ENCODE data around the gene STEAP4.
"Not testable (repeated sequence)": the region's sequence is repeated elsewhere in the genome, so short reads cannot be mapped to it uniquely, and the experiment has no call there.

STEAP4 gene

DNA sequence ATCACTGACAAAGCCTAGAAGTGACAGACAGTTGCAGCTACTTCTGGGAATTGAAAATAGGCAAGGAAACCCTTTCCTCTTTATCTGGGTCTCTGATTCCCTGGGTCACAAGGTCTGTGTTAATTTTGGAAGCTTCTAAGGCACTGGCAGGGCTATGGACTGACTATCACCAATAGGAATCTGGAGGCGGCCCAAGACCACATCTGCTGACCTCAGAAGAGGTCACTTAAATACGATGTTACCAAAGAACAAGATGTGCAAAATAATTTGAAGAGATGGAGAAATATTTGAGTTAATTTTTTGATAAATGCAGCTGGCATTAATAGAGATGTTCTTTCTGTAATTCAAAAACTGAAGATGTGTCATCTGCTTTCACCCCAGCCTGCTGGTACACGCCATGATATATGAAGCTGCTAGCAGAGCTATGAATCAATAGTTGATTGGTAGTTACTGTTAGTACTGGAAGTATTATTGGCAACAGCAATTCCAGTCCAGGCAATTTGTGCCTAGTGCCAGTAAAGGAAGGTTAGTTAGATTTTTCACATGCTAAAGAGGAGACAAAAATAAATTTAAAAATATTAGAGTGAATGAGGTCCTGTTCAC, 5.5 kb upstream of the STEAP4 start:
- DNase-seq, result no peak

DNA sequence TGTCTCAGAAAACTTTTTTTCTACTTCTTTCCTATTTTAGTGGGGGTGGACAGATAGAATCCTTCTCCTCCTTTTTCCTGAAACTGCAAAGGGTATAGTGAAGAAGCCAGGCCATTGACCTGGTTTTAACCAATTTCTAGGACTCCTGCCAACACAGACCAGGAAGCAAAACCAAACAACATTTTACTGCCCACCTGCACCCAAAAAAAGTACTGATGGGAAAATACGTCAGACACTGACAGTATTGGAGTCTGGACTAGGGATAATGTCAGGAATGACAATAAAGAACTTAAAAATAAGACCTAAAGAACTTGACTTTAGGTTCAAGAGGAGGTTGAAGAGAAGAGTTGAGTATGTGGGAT, 5.0 kb upstream of the STEAP4 start:
- no peak for DNase-seq

DNA sequence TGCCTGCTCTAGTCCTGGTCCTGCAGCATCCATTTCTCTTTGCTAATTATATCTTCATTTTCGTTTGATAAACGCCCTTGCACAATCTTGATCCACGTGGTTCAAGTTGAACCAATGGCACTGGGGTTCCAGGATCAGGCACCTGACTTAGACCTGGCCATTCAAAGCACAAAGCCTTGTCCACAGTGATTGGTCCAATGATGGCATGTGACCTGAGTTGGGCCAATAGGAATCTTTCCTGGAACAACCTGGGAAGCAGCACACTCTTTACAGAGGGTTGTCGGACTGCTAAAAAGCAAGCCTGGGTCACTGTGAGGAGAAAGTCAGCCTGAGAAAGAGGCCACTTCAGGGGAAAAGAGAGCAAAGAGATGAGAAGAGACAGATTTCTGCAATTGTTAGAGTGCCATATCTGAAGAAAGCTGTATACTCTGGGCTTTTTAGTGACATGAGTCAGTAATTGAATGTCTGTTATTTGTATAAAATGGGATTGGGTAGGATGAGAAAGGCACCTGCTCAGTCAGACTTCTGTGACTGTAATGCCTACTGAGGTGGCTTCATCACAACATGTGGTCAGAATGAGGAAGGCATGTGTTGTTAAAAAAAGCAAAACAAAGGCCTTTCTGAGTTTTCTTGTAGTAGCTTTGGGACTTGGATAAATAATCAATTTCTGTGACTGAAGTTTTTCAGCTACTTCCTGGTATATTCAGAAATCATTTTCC, 4.4 kb upstream of the STEAP4 start:
- DNase-seq, result no peak

DNA sequence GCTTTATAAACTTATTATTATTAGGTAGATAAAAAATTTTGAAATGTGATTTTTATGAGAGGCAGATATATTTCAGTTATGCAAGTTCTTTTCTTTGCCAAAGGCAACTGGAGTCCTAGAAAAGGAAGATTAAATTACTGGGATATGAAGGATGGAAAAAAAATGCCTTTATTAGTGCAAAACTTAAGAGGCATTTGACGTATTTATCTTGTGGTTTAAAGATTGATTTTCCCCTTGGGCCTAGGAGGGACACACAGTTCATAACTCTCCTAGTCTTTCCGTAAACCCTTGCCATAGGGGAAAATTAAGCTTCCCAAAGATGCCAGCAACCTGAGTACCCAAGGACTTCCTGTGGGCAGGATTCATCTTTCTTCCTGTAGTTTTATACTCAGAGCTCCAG, 3.1 kb upstream of the STEAP4 start:
- no peak for DNase-seq

DNA sequence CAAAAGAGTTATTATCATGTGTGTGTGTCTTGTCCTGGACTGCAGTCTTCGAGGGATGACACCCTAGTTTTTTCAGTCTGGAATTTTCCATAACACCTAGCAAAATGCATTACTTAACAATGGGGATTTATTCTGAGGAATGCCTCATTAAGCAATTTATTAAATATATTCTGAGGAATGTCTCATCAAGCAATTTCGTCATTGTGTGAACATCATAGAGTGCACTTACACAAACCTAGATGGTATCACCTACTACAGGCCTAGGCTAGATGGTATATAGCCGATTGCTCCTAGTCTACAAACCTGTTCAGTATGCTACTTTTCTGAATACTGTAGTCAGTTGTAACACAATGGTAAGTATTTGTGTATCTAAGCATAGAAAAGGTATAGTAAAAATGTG, 1.1 kb upstream of the STEAP4 start:
- no peak for DNase-seq

DNA sequence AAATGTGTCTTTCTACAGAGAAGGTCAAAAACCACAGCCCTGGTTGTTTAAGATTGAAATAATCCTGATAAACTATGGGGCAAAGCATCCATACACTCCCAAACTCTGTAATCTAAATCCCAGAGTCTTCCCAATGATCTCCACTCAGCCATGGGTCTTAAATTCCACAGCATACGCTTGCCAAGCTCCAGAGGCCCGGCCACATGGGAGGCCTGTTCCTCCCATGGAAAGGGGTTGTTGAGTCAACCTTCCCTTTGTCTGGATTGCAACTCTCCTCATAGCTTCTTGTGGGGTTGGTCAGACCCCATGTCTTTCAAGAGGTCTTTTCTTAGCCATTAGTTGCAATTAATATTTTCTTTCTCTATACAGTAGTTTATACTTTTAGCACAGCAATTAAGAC, 718 bp upstream of the STEAP4 start:
- DNase-seq, result no peak

DNA sequence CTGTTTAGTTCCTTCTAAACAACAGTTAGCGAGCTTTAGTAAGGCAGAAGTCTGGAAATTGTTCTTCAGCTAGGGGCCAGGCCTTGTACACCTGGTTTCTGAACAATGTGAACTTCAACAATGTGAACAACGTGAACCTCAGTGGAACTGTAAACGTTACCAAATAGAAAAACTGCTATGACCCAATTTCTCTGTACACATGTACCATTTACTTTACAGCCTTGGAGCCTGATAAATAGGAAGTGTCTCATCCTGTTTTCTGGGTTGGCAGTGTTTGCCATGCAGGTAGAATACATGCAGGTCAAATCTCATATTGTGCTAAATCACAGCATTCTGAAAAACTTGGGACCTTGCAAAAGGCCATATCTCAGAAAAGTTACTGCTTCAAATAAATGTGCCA, 1.6 kb downstream of the STEAP4 start:
- DNase-seq, result no peak

DNA sequence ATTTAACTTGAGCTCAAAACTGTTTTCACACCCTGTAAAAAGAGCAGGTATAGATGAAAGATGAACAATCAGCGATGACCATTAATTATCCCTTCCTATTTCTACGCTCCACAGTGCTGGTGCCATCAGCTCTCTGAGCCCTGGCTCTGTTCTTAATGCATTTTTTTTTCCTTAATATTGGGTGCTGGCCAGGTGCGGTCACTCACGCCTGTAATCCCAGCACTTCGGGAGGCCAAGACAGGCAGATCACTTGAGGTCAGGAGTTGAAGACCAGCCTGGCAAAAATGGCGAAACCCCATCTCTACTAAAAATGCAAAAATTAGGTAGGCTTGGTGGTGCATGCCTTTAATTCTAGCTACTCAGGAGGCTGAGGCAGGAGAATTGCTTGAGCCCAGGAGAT, 4.2 kb downstream of the STEAP4 start:
- no peak for DNase-seq

DNA sequence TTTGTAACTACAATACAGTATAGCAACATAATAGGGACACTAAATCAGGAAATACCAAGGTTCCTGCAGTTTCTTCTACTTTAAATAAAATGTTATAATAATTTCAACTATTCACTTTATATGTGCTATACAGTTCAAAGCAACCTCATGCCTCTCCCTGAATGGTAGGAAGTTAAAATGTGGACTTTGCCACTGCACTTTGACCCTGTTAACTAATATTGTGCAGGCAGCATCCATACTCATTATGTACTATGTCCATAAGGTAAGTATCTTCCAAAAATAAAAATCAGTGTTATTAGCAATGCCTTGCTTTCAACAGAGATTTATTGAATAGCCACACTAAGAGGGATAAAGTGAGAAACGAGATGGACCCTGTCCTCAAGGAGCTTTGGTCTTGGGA, 4.8 kb downstream of the STEAP4 start:
- DNase-seq, result no peak

DNA sequence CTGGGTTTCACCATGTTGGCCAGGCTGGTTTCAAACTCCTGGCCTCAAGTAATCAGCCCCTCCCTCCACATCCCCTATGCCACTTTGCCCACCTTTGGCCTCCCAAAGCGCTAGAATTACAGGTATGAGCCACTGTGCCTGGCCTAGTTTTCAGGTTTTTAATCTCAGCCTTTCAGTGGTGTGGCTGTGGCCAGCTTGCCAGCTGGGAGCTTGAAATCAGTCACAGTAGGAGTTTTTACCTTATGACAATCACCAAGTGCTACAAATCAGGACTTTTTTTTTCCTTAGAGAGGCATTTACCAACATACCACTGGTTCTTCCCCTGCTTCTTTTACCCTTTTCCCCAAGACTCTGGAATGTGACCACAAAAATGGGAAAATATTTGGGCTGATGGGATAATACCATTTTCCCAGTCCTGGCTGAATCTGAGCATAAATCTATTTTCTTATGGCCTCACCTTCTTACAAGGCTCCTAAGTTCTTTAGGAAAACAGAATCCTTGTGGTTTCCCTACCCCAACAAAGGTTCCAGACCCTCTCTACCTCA, 6.2 kb downstream of the STEAP4 start:
- DNase-seq, result no peak

DNA sequence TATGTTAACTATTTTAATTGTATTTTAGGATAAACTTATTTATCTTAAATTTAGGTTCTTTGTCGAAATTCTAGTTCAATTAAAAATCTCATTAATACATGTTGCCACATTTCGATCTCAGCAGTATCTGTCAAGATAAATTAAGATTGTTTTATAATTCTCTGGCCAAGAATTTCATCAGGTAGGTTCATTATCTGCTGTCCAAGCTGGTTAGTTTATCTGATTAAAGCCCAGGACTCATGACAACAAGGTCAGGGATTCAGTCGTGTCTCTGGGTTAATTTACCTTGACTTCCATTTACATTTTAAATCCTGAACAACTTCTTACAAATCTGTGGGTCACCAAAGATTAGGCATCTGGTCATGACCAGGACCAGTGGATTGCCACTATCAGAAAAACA, 7.6 kb downstream of the STEAP4 start:
- DNase-seq, result no peak

DNA sequence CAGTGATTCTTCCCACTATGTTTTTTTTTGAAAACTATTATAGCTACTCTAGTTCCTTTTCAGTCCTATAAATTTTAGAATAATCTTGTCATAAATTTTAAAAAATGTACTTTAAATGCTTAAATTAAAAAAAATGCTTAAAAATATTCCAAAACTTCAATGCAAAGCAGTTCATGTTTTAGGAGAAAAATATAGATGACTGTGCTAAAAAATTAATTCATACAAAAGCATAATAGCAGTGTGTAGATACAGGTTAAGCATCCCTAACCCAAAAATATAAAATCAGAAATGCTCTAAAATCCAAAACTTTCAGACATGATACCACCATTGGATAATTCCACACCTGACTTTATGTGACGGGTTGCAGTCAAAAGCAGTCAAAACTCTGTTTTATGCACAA, 12.8 kb downstream of the STEAP4 start:
- no peak for DNase-seq

DNA sequence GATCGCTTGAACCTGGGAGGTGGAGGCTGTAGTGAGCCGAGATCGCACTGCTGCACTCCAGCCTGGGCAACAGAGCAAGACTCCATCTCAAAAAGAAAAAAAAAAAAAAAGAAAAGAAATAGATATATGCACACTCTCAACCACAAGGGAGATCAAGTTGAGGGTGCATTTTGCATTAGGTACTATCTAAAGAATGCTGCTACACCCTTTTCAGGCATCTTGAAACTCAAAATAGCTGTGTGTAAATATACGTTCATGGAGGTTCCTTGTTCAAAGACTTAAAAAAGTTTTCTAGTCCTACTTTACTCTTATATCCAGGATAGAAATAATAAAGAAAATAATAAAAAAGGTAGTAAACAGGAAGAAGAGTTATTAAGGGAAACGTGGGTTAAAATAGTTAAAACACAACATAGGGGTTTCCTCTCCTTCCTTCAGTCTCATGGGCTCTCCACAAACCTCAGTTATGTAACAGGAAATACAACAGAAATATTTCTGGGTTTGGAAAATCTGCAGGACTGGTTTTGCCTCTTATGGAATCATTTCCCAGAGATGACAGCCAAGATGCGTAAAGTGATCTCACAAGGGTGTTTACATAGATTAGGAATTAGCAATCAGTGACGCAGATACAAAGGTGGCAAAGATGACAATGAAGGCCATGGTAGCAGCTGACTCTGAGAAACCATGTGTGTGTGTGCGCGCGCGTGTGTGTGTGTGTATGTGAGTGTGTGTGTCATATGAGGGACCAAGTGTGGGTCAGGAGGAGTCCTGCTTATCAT, 15.1 kb downstream of the STEAP4 start:
- no peak for DNase-seq

DNA sequence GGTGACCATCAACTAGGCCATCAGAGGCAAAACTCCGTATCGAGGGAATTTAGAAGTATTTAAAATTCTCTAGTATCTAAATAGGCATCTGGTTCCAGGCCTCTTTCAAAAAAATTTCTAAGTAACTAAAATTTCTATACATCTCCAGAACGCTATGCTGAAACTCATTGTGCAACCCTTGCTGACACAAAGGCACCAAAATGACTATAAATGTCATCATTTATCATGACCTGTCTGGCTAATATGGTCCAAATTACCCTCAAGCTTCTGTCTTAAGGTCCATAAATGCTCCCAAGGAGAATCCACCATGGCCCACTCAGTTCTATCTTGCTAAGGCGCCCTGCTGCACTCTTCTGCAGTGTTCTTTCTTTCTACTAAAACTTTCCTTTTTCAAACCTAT, 16.2 kb downstream of the STEAP4 start:
- no peak for DNase-seq

DNA sequence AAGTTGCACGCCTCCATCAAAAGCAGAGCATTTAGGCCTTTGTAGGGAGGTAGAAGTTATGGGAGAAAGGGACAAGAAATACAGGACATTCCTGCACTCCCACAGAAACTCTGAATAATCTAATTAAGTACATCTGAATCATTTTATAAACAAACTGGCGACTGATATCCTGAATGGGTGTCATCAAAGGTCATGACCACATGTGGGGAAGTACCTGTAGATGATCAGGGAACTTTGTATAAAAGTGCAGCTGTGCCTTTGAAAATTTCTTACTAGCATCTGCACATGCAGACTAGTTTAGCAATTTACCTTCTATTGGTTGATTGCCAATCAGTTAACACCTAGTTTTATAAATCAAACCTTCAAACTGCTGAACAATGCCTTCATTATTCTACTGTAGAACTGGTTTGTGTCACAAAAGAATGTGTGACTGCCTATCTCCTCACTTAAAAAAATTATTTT, 17.1 kb downstream of the STEAP4 start:
- no peak for DNase-seq

DNA sequence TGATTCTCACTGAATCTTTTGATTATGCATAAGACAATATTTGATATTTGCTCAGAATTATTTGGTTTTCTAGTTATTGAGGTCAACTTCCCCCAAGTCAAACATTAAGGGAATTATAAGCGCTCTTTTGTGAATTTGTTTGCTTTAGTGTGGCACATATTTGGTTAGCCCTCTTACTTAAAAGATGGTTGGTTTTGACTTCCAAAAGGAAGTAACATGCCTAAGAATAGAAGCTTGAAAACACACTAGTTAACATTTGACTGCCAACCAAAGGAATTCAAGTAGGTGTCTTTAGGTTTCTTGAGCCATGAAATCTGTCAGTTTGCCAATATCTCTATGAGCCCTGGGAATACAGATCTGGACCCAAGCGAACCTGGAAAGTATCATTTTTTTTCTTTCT, 24.9 kb downstream of the STEAP4 start:
- no peak for DNase-seq

DNA sequence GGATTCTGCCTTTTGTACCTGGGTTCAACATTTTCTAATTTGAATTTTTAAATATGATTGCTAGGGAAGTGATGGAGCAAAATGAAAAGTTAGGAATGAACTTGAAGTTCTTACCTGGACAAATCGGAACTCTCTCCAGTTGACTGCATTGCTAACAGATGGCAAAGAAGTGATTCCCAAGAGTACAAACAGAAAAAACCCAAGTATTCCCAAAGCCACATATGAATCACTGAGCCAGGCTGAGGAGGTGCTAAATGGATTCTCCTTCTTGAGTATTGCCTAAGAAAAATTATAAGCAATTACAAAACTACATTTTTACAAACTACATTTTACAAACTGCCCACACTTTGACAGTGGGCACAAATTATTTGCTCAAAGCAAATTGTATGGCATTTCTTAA, 25.9 kb downstream of the STEAP4 start:
- no peak for DNase-seq

DNA sequence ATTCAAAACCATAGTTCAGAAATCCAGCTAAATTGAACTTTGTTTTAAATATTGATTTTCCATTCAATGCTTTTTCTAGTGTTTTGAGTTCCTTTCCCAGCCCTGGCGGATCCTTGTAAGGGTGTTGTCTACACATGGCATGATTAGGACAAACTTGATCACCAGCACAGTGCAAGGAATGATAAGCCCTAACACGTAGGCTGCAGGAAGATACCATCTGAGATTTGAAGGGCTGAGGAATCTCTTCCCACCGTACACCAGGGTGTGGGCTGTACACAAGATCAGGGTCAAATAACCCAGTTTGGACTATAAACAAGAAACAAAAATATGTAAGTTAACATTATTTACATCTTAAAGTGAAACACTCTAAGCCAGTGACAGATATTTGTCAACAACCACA, 27.4 kb downstream of the STEAP4 start:
- no peak for DNase-seq

DNA sequence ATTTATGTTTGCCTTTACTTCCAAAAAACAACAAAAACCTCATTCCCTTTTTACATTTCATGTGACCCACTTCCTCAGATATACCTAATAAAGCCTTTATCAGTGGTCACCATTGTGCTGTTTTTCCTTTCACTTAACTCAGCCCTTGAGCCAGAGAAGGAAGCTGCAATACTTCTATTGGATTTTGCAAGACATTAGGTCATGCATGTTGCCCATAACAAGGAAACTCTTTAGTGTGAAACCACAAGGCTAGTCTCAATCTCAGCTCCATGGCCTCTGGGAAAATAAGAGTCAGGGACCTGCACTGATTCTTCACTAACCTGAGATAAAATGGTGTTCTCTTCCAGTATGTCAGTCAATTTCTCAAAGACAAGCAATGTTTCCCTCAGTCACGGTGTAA, 27.8 kb downstream of the STEAP4 start:
- DNase-seq, result peak; percentile 89

DNA sequence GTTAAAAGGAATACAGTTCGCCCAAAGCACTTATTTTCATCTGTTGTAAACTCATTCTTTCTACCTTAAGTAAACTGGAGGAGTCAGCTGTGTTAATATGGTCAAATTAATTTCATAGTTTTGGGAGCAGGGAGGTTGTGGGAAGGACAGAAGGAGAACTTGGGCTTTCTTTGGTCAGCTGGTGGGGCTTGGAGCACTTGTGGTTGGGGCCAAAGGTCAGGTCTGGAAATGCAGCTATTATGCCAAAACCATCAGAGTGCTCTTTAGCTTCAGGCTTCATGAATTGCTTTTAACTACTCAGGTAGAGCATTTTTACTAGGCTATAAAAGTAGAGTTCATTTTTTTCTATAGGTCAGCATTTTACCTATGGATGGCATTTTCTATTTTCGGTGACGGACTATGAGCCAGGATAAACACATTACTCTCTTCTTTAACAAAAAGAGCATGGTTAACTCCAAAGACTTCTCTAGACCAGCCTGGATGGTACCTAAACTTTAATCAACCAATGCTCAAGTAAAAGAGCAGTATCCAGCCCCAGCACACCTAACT, 30.0 kb downstream of the STEAP4 start:
- no peak for DNase-seq

DNA sequence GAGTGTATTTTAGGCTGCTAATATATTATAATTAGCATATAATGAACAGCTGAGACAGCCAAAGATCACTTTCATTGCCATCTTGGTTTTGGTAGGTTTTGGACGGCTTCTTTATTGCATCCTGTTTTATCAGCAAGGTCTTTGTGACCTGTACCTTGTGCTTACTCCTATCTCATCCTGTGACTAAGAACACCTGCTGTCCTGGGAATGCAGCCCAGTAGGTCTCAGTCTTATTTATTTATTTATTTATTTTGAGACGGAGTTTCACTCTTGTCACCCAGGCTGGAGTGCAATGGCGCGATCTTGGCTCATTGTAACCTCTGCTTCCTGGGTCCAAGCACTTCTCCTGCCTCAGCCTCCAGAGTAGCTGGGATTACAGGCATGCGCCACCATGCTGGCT, 31.8 kb downstream of the STEAP4 start:
- DNase-seq, result not testable (repeated sequence)

DNA sequence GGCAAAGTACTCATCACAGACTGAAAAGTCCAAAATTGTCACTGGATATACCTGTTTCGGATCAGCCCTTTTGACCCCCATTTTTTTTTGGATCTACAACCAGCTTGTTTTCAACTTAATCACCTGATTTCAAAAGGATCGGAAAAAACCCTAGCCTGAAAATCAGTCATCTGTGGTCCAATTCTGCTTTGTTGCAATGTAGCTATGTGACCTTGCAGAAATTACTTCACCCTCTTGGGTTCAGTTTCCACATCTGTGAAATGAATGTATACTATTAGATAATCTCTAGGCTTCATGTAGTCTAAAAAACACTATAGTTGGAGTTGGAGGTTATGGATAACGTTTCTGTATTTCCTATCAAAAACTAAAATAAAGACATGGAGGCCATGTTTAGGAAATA, 37.1 kb downstream of the STEAP4 start:
- DNase-seq, result no peak

DNA sequence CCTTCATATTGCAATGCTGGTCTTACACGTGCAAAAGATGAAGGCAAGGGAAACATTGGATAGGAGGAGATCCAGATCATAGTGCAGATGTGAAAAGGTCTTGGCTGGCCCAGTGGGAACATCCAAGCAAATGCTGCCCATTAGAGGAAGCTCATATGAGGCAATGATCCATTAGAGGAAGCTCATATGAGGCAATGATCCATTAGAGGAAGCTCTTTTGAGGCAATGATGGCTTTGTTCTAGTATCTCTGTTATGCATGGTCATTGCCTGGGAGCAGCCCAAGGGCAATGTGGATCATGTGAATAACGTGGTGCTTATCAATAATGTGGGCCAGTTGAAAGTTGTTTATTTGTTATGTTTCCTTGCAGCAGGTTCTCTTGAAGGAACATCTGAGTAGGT, 37.8 kb downstream of the STEAP4 start:
- DNase-seq, result peak; percentile 71

DNA sequence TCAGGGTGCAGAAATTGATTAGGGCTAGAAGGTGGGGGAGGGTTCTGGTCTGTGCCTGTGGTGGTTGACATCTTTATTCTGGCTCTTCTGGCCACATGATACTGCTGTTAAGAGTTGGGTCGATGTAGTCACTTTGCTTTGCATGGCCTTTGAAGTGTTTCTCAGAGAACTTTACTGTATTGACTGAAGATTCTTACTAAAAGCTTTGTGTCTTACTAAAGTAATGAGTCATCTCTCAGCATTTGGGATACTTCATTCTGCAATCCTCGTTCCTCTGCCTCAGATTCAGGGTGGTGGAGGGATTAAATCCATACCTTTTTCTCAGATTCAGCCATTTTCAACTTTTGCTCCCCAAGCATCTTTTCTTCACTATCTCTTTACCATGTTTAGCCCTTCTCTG, 38.6 kb downstream of the STEAP4 start:
- no peak for DNase-seq

Data from OCI-M1 (cell line).